Brain microvascular endothelial cell (primary cell): ENCODE measurements around the gene LRP11.

Experiments
- DNase-seq: peaks from one replicate; pipeline ENCODE4 v3.0.0-alpha.2; 2020
- H3K27ac ChIP-seq: fragments of 250-450 bp; sonication (Bioruptor Pico); 2 replicates; pipeline ENCODE4 v1.5.1; 2020; ENCODE audit warnings: mild to moderate bottlenecking, moderate library complexity
- H3K27me3 ChIP-seq: fragments of 250-450 bp; sonication (Bioruptor Pico); replicated peaks from 2 replicates; pipeline ENCODE4 v1.5.1; 2020; ENCODE audit warnings: mild to moderate bottlenecking
- H3K36me3 ChIP-seq: fragments of 250-450 bp; sonication (Bioruptor Pico); replicated peaks from 2 replicates; pipeline ENCODE4 v1.5.1; 2020; ENCODE audit warnings: mild to moderate bottlenecking
- H3K4me3 ChIP-seq: 2 replicates; pipeline ENCODE4 v1.5.1; 2011; ENCODE audit warnings: low read depth, mild to moderate bottlenecking, control low read depth, low read length, moderate library complexity
- CTCF ChIP-seq: IDR thresholded peaks from 2 replicates; pipeline ENCODE4 v1.5.1; 2011; ENCODE audit warnings: low read depth, mild to moderate bottlenecking, moderate library complexity, low read length, control low read depth, inconsistent platforms; ENCODE audit errors: missing control alignments
- in situ Hi-C: cut with HindIII; loops from 2 replicates; pipeline ENCODE4 v1.10.0; 2017; ENCODE audit warnings: low sequenced_read_pairs, low pct_ligation_motif_present

LRP11 gene

DNA sequence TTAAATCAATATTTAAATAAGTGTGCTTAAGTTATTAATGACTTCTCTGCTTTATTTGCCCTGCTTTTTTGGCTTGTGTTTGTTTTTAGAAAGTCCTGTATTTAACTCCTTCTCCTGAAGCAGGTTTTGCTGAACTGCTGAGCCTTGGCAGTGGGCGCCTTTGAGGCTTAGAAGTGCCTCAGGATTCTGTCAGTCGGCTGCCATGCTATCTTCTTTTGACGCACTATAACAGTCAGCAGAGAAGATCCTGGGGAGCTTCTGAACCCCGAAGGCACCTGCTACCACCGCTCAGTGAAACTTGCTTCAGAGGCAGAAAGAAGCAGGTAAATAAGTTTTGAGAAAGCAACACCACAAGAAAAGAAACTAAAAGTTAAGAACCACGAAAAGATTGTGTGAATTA is 92.2 kb downstream of the LRP11 start:
- DNase-seq, result no peak
- in situ Hi-C loops, result no loop called here
- no peak overlapping the region for H3K4me3 ChIP-seq
- no peaks in the 10 kb centered on the region for H3K27me3 ChIP-seq
- peaks cover 27% of the 10 kb centered on the region for H3K36me3 ChIP-seq
- no peak for TF ChIP-seq CTCF
- no peak overlapping the region for H3K27ac ChIP-seq

DNA sequence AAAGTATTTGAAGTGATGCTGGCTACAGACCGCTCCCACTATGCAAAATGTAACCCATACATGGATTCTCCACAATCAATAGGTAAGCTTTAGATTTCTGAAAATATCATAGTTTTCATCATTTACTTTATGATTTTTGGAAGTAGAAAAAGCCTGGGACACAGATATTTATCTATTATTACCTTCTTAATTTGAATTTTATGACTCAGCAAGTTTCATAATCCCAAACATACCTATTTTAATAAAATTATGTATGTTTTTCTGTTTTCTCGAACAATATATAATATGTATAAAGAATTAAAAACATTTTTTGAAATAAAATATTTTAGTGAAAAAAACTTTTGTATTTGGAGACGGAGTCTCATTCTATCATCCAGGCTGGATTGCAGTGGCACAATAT is 93.0 kb downstream of the LRP11 start:
- no peak for TF ChIP-seq CTCF
- in situ Hi-C loops, result no loop called here
- DNase-seq, result no peak
- no peak overlapping the region for H3K27ac ChIP-seq
- H3K4me3 ChIP-seq, result no peak overlapping the region
- peaks cover 22% of the 10 kb centered on the region for H3K36me3 ChIP-seq
- no peaks in the 10 kb centered on the region for H3K27me3 ChIP-seq

GRCh38 chr6:149769676-149770075 is 94.5 kb downstream of the LRP11 start:
- Histone ChIP-seq H3K36me3 (peaks cover 18% of the 10 kb centered on the region), H3K4me3 (no peak overlapping the region), H3K27ac (no peak overlapping the region), H3K27me3 (no peaks in the 10 kb centered on the region)
- no peak for DNase-seq
- no peak for TF ChIP-seq CTCF
- in situ Hi-C loops, result no loop called here
